Measurements from ENCODE around the gene ZMIZ1.
A peak's percentile ranks its signal among the peaks of the same experiment; 100 is the strongest.

The ZMIZ1 gene

GRCh38 chr10:79068562-79069324 is at the start of gene ZMIZ1:
Gene ZMIZ1, plus strand, starts transcription at chr10:79068966. Its CDS starts 132,667 bp downstream, at chr10:79201633.
- peak; percentile 85 for DNase-seq (ENCODE audit: low spot score)

DNA sequence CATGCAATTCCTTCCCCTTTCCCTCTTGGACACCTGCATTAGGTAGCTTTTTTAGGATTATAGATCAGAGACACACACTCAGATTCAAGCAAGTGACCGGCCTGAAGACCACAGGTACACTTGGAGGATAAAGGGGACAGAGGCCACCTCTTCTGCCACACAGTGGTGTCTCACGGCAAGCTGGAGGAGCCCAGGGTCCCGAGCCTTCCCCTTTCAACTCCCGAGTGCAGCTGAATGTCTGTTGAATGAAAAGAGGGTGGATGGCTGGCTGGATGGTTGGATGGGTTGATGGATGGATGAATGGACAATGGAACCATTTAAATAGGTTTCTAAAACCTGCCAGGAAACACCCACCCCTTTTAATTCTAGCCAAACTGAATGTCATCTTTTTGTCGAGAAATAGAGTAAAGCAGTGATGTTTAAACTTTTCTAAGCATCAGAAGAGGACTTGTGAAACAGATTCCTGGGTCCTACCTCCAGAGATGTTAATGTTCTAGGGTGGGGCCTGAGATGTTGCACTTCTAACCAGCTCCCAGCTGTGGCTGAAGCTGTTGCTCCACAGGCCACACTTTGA is 49.2 kb upstream of the ZMIZ1 start:
- no peak for DNase-seq (ENCODE audit: low spot score)

DNA sequence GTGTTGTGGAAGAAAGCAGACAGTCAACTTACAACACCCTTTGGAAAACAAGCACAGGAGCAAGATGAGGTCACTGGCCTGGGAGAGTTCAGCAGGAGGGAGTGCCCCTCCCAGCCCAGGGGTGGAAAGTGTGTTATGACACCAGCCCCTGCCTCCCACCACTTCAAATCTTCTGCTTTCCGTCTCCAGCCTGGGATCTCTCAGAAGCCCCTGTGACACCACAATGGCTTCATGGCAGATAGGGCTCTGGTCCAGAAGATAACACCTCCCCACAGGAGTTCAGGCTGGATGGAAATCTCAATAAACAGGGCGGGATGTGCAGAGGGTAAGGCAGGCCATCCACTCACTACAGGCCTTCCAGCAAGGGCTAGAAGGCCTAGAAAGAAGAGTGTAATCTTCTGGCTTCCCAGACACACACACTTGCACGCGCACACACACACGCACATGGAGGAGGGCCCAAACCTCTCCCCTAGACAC is 48.7 kb upstream of the ZMIZ1 start:
- DNase-seq (ENCODE audit: low spot score), result no peak

GRCh38 chr10:79020605-79021004 is 48.2 kb upstream of the ZMIZ1 start:
- no peak for DNase-seq (ENCODE audit: low spot score)

- no peak for DNase-seq (ENCODE audit: low spot score)
Observed at GRCh38 chr10:79021331-79021907, 47.3 kb upstream of the ZMIZ1 start.

DNA sequence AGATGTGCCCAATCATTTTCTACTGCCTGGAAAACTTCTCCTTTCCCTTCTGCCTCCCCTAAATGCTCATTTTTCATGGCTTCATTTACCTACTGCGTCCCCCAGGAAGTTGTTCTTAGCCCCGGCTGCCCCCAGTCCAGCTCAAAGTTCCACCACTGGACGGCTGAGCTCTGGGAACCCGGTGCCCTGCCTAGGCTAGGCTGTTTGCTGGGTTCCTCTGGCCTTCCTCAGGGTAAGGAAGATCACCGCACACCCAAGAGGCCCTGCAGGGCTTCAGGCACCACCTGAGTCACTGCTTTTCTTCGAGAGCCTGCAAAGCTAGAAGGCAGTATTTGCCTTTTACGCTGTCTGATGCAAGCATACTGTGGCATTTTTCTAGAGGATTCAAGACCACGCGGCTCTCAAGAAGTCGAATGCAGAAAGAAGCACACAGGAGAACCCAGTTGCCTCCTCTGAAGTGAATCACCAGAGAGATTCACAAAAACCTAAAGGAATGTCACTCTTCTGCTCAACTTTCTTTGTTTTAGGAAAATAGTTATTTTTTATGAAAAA is 46.7 kb upstream of the ZMIZ1 start:
- no peak for DNase-seq (ENCODE audit: low spot score)

DNA sequence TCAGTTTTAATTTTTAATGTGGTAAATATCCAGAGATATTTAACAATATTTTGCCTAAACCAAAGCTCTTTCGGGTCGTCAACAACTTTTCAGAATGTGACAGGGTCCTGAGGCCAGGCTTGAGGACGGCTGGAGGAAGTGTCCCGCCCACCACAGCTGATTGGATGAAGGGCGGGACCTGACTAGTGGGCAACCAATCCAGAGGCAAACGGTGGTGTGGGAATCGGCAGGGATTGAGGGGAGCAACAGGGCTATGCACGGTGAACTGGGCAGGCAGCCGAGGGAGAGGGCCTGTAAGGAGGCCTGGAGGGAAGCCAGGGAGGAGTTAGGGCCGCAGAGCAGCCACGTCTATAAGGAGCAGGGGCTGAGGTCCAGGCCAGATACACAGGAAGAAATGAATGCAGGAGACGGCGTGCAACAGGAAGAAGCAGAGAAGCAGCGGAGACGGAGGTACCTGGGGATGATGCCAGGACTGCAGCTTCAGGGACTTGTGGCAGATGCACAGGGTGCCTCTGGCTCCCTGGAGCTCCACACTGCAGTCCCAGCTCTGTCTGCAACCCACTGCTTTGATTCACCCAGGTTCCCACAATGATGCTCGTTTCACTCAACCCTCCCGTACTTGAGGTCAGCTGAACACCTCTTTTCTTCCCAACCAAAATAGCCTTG is 46.1 kb upstream of the ZMIZ1 start:
- no peak for DNase-seq (ENCODE audit: low spot score)

- no peak for DNase-seq (ENCODE audit: low spot score)
Observed at GRCh38 chr10:79023240-79024162, 45.3 kb upstream of the ZMIZ1 start.

- no peak for DNase-seq (ENCODE audit: low spot score)
Observed at GRCh38 chr10:79024296-79024695, 44.5 kb upstream of the ZMIZ1 start.

DNA sequence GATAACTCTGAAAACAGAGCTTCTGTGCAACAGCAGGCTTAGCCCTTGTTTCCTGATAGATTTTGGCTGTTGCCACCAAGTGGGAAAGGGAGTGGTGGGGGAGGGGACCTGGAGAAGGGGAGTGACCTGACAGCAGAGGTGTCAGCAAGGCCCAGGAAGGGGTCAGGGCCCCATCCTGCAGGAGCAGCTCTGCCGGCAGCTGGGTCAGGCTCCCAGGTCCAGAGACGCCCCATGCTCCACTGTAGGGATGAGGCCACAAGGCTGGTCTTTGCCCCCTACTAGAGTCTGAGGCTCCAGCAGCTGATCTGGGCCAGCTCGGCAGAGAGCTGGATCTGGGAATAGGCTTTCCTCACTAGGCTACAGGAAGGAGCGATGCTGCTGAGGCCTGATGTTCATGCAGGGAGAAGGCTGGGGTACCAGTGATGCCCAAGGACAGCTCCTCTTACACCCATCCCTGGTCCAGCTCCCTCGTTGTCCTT is 44.0 kb upstream of the ZMIZ1 start:
- DNase-seq (ENCODE audit: low spot score), result no peak

DNA sequence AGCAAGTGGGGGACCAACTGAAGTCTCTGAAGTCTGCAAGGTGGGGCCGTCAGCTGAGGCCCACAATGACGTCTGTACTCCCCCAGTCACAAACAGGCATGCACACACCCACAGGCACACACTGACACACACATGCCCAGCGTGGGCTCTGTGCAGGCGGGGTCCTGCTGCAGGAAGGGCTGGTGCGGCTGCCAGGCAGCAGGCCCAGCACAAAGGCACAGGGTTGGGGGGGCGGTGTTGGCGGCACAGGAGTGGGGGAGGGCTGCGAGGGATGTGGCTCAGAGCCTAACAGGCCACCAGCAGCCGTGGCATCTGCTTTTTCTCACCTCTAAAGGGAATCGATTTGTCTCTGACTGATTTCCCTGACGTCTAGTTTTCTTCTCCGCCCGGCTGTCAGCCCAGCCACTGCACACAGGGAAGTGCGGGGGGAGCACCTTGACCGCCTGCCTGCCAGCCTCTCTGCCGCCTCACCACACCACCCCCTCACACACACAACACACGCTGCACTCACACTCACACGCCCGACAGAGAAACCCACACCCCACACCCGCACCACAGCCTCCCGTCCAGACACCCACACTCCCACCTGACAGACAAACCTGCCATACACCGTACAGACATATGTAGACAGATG is 43.5 kb upstream of the ZMIZ1 start:
- peak; percentile 35 for DNase-seq (ENCODE audit: low spot score)

DNA sequence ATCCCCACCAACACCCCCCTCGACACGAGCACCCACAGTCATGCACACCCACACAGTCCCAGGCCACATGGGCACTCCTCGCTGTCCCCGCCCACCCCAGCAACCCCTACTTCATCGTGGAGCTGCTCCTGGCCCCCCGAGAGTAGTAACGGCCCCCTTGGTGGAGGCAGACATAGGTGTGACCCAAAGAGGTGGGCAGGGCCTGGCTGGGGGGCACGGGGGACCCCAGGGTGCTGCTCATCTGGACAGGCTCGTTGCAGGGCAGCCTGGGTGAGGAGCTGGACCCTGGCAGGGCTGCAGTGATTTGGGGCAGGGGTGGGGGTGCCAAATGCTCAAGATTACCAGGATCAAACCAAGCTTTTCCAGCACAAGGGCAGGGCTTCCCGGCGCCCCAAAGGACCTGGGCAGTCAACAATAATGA is 42.4 kb upstream of the ZMIZ1 start:
- DNase-seq (ENCODE audit: low spot score), result no peak

DNA sequence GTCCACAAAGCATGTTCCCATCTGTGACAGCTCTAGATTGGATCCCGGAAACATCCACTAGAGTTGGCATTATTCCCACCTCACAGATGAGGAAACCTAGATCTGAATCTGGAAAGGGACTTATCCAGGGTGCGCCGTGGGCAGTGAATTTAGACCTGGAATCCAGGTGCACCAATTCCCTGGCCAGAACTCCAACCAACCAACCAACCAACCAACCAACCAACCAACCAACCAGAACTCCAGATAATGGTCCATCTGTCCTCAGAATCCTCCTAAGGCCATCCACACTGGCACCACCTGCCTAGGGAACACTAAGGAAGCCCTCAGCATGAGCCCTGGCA is 42.0 kb upstream of the ZMIZ1 start:
- DNase-seq (ENCODE audit: low spot score), result no peak

DNA sequence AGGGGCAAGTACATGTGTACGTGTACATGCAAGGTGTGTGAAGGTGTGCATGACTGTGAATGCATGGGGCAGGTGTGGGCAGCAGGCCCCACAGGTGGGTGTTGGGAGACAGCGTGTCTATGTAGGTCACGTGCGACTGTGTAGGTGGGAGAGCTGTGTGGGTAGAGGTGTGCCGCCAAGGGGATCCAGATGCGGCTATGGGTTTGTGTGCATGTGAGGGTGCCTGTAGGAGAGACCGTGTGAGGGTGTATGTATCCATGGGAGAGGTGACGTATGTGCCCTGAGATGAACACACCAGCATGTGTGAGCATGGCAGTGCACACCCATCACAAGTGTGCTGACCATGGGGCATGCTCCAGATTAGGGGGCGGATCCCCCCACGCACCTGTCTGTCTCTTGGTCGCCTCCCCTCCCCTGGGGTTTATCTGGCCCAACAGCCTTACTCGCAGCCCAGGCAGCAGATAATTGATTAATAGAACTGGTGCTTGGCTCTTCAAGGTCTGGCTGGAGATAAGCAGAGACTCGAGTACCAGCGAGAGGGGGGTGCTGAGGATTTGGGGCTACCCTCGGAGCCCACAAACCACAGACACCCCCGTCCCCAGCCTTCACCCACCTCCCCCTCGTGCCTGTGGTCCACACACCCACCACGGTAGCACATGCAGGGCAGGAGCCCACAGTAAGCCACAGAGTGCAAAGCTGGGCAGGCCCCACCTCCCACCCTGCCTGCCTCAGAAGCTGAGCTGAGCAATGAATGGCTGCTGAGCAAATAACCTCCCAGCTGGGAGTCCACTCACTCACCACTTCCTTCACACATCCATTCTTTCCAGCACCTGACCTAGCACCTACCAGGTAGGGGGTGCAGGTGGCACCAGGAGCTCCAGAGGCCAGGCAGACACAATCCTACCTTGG is 41.4 kb upstream of the ZMIZ1 start:
- peak; percentile 51 for DNase-seq (ENCODE audit: low spot score)

DNA sequence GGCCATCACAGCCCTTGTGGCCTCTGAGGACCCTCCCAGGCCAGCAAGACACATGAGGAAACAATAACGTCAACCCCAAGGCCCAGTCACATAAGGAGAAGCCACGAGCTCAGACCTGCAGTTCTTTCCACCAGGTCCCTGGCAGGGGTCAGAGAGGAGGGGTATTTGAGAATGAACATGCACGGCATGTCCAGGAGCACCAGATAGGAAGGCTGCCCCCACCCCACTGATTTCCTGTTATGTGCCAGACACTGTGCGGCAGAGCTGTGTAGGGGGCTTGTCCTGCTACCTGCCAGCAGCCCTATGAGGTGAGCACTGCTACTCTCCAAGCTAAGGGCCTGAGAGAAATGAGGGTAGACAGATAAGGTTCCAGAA is 40.7 kb upstream of the ZMIZ1 start:
- DNase-seq (ENCODE audit: low spot score), result no peak

DNA sequence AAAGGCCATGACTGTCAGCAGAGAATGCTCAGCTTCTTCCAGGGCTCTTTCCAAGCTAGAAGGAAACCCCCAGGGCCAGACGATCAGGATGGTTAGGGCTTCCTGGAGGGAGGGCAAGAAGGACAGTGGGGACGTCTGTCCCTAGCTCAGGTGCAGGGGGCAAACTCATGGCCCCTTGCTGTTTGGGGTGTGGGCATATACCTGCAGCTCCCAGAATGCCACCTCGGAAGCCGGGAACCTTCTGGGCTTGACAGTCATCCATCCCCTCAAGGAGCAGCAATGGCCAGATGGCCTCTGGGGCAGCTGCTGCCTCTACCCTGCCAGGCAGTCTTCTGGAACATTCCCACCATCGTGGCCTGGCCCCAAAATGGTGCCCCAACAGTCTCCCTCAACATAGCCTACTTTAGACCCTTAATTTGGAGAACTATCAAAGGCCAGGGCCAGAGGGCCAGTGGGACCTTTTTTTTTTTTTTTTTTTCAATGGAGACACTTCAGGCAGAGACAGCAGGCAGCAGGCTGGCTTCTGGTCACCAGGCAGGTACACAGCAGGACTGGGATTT is 40.2 kb upstream of the ZMIZ1 start:
- DNase-seq (ENCODE audit: low spot score), result no peak

DNA sequence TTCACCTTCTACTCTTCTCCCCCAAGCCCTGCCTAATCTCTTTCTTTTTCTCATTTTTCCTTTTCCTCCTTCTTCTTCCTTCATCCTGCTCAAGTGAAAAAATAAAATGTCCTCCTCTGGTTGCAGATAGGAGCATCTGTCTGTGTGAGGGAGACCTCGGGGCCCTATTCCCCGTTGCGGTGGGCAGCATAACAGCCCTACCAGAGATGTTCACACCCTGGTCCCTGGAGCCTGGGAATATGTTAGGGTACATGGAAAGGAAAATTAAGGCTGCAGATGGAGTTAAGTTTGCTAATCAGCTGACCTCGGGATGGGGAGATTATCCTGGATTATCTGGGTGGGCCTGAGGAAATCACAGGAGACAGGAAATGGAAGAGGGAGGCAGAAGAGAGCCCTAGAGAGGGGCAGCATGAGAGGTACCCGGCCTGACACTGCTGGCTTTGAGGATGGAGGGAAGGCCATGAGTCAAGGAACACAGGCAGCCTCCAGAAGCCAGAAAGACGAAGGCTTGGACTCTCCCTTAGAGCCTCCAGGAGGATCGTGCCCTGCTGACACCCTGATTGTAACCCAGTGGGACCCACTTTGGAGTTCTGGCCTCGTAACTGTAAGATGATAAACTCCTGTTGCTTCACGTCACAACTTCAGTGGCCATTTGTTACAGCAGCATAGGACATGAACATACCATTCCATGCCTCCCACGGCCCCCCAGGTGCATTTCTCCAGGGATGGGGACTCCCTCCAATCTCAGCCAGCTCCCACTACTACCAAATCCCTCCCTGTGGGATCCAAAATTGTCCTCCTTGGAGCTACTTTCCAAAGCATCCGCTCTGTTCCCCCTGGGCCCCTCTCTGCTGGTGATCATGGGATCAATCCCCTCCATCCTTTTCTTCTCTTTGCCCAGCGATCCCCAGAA is 39.0 kb upstream of the ZMIZ1 start:
- no peak for DNase-seq (ENCODE audit: low spot score)

GRCh38 chr10:79030705-79031104 is 38.1 kb upstream of the ZMIZ1 start:
- no peak for DNase-seq (ENCODE audit: low spot score)

Data from CD4-positive, alpha-beta T cell treated with Interleukin-15 for 4 hours (primary cell).